Dermis blood vessel endothelial cell (primary cell): ENCODE measurements around the gene UBL3. TPM values are rescaled to one million over a fixed set of nuclear protein-coding genes. Genes with fewer than 3 reads are reported as not detected.

Experiments
- DNase-seq: peaks from one replicate; pipeline ENCODE4 v3.0.0; 2010
- total RNA-seq: library from RNA; depleted of rRNA; stranded (reverse); fragments of >200 nt; gene quantifications from 2 replicates; pipeline ENCODE4 v1.2.3, GENCODE V29; 2014

The UBL3 gene
- total RNA-seq, 1 donor from 2014 or later: 12.8 TPM

DNA sequence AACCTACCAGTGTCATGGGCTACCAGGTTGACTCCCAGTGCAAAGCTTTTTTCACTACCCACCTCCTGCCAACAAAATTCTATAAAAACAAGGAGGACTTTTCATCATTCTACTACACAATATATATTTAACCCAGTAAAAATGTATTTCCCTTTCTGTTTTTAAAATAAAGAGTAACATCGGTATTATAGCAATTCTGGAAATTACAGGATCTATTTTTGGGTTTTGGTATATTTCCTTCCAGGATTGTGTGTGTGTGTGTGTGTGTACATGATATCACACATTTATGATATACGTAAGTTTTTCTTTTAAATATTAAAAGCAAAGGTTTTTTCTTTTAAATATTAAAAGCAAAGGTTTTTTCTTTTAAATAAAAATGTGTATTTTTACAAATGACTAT, 6.0 kb upstream of the UBL3 start:
- no peak for DNase-seq

DNA sequence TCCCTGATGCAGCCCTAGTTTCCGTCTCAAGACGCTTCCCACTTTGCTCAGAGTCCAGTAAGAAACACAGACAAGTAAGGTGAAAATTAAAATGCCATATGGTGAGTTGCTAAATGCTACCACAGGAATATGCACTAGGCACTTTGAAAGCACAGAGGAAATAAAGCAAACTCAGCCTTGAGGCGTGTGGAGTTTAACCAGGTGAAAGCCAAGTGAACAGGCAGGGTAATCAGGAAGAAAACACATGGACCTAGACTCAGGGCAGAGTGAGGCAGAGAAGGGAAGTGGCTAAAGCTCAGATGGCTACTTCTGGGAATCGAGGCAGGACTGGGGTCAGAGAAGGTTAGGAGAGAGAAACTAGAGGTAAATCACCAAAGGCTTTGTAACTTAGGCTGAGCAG, 5.4 kb upstream of the UBL3 start:
- no peak for DNase-seq

DNA sequence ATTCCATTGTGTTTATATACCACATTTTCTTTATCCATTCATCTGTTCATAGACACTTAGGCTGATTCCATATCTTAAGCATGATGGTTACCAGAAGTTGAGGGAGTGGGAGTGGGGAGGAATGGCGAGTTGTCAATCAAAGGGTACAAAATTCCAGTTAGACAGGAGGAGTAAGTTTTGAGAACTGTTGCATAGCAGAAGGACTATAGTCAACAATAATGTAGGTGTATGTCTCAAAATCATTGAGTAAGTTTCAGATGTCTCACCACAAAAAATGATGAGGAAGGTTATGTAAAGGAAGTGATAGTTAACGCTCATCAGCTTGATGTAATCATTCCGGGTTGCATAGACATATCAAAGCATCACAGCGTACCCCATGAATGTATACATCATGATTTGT, 4.6 kb upstream of the UBL3 start:
- no peak for DNase-seq

DNA sequence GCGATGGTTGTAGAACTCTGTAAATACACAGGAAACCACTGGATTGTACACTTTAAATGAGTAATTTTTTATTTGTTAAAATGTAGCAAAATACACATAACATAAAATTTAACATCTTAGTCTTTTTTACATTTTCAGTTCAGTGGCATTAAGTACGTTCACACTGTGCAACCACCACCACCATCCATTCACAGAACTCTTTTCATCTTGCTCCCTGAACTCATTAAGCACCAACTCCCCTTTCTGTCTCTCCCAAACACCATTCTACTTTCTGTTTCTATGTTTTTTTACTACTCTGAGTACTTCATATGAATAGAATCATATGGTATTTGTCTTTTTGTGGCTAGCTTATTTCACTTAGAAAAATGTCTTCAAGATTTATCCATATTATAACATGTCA, 2.7 kb upstream of the UBL3 start:
- no peak for DNase-seq

DNA sequence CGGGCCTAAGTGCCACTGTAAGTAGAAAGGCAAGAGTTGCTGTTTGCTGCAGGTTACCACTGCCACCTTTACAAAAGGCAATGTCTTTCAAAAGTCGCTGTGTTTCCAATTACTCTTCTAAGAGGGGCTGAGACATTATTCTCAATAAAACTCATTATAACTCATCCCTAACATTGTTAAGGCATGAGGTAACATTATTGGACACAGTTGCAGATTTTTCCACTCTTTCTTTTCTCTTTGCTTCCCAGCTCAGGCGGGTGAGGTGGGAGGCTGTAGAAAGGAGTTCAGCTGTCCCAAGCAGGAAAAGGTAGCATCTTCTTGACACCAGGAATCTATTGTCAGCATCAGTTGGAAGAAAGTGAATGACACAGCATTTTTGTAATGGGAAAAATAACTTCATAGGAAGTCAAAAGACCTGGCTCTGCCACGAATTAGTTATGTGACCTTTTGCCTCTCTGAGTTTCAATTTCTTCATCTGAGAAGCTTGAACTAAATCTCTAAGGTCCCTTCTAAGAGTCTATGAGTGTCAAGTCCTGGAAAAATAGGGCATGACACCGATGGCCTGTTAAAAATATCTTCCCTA, 2.1 kb upstream of the UBL3 start:
- no peak for DNase-seq

DNA sequence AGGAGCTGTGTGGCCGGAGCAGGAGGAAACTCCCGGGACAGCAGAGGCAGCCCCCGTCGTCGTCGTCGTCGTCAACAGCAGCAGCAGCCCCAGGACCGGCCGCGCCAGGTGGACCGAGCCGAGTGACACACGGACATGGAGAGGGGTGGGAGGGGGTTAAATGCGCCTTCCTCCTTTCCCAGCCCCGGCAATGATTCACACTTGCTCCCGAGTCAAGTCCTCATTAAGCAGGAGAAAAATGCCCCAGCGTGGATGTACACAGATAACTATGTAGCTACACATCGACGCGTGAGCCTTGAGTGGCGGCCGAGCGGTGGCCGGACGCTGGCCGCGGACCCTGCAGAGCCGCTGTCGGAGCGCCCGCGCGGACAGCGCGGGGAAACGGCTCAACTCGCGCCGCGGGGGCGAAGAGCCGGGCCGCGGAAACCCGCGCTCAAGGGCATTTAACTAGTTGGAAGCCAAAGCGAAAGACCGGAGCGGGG, 645 bp downstream of the UBL3 start:
- DNase-seq: peak; percentile 78

DNA sequence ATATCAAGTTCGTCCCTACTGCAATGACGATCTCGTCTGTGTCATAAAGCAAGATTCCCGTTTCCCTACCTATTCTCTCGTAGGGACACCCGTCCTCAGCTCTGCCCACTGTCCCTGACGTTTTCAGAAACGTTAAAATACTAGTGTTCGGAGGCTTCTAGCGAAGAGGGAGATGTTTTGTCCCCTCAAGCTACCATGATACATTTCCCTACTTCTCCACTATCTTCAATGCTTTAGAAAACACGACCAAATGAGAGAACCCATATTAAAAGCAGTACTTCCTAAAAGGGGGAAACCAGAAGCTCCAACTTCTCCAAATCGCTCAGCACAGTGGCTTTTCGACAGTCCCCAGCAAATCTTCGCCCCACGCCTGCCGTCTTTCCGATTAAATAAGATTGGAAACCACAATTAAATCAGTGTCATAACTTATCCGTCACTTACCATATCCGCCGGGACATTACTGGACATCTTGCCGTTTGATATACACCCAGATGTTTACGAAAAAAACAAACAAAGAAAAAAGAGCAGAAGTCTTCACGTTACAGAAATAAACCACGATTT, 1.3 kb downstream of the UBL3 start:
- peak; percentile 49 for DNase-seq

DNA sequence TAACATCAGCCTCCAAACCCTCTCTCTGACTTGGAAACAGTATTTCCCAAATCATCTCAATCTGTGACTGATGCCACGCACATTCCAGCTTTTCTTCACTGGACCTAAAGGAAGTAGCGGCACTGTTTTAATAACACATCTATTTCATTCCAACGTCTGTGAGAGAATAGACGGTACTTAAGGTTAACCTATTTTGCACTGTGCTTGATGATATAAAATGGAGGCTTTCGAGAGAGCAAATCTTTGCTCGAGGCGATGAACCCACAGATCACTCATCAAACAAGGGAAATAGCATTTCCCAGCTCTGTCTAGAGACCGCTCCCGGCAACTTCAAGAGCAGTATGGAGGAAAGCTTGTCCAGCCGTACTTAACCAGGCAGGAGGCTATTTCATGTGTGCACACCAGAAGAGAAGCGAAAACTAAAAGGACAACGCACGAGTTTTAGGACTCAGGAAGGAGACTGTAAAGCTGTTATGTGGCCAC, 2.9 kb downstream of the UBL3 start:
- DNase-seq: peak; percentile 53

DNA sequence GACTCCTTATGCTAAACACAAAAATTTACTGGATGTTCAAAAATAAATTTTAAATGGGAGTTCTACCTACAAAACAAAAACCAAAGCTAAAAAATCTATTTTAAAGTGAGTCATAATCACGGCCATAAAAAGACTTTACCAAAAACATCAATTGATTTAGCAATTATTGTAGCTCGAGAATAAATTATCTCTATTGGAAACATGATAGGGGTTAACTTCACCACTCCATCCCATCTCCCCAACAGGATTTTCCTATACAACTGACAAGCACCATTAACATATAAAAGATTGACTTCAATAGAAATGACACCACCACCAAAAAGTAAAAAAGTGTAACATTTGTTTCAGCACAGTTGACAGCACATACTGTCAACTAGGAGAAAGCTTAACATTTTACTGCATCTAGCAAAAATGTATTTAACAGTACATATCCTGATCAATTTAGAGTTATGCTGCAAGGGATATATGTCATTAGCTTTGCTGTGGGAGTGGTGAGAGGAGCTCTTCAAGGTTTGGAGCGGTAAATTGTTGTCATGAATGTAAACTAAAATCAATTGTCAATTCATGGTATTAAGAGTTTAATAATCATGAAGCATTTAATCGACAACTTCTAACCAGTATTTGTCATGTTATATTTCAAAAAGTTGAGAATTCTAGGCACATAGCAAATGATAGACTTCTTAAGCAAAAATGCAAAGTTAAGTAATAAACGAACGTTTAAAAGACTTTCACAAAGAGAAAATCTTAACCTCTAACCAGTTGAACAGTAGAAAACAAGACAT, 3.8 kb downstream of the UBL3 start:
- peak; percentile 8 for DNase-seq

DNA sequence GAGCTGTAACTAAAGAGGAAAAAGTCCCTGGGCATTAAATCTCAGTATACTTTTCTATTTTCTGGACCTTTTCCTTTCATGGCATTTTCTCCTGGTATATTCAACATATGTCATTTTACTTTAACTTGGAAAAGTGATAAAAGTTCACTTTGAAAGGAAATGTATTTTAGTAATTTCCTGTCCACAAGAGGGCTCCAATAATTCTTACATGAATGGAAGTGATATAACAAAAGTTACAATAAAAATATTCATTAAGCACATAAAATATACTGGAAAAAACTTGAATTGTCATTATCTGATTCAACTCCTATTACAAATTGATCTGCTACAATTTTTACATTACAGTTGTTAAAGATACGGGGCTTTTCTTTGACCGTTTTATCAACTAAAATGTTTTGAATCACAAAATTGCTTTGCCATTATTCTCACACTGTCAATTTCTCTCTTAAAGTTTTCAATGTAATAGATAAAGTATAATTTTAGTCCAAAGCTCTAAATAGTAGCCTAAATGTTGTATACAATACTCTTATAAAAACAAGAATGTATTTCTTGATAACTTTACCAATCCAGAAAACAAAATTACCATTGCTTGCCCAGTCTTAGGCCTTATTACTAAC, 4.9 kb downstream of the UBL3 start:
- DNase-seq: peak; percentile 33

DNA sequence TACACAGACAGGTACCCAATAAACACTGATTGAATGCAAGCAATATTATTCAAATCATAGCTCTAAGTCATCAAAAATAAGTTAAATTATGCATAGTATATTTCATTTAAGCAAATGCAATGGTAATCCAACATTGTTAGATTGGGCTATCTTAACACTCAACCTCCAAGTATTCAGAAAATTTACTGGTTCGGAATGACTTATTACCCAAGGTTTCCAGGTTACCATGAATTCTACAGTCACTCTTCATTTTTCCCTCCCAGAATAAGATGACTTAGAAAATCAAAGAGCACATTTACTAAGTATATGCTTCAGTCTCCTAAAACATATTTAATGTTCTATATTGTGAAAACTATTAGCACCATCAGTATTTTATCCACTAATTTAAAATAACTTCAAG, 6.0 kb downstream of the UBL3 start:
- DNase-seq: no peak

DNA sequence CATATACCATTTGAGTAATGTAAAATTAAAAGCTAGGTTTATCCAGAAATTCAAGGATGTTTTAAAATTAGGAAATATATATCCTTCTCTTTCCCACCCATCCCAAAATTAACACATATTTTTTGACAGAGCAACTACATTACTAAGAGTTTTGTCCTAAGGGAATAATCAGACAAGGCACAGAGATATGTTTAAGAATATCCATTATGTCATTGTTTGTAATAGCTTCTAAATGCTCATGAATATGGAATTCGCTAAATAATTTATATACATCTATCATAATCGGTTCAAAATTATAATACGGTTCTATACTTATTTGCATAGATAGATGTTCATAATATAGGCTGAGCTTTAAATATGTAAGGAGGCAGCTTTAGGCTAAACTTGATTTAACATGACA, 9.8 kb downstream of the UBL3 start:
- no peak for DNase-seq

DNA sequence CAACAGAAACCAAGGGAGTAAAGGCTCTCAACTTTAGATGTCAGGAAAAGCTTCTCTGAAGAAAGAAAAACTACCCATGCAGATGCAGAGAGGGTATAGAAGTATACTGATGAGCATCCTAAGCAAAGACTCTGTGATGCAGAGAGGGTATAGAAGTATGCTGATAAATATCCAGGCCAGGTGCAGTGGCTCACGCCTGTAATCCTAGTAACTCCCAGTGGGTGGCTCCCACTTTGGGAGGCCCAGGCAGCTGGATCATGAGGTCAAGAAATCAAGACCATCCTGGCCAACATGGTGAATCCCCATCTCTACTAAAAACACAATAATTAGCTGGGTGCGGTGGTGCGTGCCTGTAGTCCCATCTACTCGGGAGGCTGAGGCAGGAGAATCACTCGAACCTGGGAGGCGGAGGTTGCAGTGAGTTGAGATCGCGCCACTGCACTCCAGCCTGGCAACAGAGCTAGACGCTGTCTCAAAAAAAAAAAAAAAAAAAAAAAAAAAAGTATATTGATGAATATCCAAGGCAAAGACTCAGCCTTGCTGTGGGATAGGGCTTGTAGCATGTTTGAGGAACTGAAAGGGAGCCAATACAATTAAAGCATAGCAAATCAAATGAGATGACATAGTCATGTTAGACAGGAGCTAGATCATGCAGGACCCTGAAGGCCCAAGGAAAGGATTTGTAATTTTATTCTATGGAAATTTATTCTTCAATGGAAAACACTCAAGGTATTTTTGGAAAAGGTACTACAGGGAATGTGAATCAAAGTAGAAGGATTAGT, 14.9 kb downstream of the UBL3 start:
- DNase-seq: no peak

DNA sequence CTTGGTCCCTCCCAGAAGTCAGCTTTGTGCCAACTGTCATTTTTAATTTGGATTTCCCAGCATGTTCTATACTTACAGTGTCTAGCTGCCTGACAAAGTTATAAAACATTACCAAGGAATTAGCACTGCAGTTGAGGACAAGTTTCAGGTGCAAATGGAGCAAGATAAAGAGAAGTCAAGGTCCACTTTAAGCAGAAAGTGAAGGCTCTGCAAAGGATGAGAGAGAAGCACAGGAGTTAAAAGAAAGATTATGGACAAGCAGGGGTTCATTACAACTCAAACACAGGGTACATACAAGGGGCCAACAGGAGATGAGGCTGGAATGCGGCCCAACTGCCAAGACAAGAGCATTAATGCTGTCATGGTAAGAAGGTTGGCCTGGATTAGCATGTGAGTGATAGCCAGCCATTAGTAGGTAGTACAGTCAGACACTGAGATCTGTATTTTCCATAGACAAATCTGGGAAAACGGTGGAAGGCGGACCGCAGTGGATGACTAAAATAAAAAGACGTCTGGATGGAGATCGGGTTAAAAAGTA, 17.6 kb downstream of the UBL3 start:
- DNase-seq: no peak

DNA sequence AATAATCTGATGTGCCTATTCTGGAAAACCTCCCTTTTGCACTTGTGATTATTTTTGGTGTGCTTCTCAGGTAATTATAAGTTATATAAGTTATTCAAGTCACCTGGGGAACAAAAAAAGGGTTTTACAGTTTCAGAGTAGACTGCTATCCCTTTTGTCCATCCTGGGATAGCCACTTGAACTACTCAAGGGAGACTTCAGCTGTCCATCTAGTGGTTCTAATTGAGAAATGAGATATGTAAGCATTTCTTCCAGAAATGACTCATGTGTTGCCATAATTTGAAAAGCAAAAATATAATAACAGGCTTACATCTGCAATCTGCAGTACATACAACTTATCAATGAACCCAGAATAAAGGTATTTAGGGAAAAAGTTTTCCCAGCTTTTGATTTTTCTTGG, 20.4 kb downstream of the UBL3 start:
- no peak for DNase-seq

DNA sequence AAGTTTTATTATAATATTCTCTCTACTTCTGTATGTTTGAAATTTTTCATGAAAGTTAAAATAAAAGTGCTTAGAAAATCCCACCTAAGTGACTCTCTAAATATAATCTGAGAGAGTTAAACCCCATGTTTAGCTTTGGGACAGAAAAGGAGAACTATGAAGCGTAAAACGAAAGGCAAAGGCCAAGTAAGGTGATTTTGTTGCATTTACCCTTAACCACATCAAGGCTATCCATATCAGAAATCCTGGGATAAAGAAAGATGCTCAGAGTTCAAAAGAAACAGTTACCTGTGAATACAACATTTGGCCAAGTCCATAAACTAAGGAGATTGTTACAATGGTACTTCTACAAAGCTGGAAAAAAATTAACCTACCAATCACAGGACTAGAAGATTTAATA, 31.3 kb downstream of the UBL3 start:
- no peak for DNase-seq

DNA sequence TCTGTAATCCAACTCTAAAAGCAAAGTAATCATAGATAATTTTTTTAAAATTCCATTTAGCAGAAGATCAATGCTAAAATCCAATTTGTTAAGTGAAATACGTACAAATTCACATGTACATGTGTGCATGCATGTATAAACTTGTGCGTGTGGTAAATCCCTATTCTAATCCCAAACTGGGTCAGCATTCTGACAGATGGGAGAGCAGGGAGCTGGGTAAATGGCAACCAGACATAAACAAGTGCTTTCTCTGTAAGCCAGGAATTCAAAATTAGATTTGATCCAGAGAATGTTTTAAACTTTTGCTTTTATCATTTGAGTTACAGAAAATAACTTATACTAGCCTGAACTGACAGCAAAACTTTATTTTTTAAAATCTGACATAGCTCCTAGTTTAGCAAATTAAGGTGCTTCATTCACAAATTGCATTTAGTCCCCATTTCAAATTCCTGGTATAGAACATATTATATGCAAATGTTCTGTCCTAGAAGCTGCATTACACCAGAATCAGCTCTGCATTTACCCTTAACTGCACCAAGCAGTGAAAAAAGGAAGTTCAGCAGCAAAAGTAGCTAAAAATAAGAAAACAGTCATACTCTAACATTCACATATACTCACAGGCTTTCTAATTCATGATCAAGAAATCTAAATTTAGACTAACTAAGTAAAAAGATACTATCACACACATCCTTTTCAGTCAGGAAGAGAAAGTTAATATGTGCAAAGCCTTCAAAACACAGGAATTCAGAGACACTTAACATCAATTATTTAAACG, 32.6 kb downstream of the UBL3 start:
- peak; percentile 3 for DNase-seq

DNA sequence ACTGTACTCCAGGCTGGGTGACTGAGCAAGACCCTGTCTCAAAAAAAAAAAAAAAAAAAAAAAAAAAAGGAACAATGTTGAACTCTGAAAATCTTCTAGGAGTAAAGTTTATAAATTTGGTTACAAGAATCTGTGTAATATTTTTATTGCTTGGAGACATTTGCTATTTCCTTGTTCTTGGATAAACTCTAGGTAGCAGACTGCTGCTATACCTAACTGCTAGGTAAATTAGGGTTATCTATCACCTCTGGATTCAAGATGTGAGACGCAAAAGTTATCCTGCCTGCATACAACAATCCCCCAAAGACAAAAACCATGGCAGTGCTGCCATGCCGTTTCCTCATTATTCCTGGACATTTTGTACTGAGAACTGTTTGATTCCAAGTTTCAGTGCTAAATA, 33.7 kb downstream of the UBL3 start:
- DNase-seq: no peak

DNA sequence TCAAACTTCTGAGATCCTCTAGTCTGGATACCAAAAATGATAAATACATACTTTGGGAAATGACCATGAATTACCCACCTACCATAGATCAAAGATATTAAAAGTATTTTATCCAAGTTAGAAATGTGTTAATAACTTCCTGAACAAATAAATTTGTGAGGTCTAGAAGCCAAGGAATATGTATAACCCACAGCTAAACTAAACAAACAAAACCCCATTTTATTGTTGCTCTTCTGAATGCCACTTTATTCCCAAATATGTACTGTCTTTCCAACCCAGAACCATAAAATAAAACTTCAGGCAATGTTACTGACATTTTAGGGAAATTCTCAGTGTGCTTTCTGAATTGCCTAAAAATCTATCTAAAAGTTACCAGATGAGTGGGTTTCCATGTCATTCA, 35.1 kb downstream of the UBL3 start:
- DNase-seq: no peak

DNA sequence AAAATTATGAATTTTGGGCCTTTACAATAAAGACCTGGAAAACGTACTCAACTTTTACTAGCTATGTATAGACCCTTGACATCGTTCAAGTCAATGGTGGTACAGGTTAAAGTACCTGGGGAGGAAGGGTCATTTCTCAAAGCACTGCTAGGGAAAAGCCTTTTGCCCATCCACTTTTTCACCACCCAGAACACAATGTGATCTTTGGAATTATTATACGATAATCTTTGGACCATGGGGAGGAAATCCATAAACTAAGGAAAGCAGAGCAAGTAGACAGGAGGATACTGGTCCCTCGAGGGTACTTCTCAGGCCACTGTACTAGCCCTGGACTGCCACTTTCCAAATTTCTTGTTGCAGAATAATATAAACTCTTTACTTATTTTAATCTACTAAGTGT, 39.5 kb downstream of the UBL3 start:
- DNase-seq: no peak

DNA sequence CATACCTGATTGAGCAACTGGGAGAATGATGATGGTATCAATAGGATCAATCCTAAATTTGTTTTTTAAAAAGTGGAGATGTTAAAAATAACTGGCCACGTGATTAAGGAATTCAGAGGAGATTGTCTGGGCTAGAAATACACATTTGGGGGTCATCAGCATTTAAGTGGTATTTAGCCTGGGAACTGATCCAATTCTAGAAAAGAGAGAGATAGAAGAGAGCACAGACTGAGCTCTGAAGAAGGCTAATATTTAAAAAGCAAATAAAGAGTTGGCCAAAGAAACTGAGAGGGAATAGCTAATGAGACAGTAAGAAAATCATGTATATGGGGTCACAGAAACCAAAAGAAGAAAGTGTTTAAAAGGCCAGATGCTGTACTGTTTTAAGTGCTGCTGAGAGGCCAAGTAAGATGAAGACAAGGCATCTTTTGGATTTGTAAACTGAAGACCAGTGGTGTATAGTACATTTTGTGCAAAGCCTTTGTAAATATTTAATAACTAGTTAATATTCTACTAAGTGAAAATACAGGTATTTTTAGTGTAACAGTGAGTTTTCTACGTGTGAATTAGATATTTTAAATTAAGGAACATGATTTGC, 40.2 kb downstream of the UBL3 start:
- no peak for DNase-seq
